ENCODE results near the gene OSBPL3. TPM values are rescaled to one million over a fixed set of nuclear protein-coding genes. Genes with fewer than 3 reads are reported as not detected.
"Not testable (repeated sequence)": the region's sequence is repeated elsewhere in the genome, so short reads cannot be mapped to it uniquely, and the experiment has no call there.

The OSBPL3 gene
- polyA plus RNA-seq, 1 donor (not counting 4 experiments of a cell fraction or from before 2014, with no cell fraction given) = 34.0 TPM

GRCh38 chr7:25014756-25015155 is 34.8 kb upstream of the OSBPL3 start:
- Histone ChIP-seq H3K9me1 (ENCODE audit: control insufficient read depth, extremely low read depth, insufficient read depth, low read length) (no peaks in the 10 kb centered on the region), H3K27ac (ENCODE audit: control insufficient read depth, insufficient read depth, low read length) (no peak overlapping the region), H3K79me2 (ENCODE audit: control insufficient read depth, insufficient read depth, low read length) (no peaks in the 10 kb centered on the region), H3K4me3 (ENCODE audit: control insufficient read depth in 2 of 3, extremely low read depth in 1 of 3, insufficient read depth in 2 of 3, low read depth in 1 of 3, low read length in 3 of 3) (no peak overlapping the region), H3K4me1 (ENCODE audit: control insufficient read depth, extremely low read depth, insufficient read depth, low read length) (peaks cover 15% of the 10 kb centered on the region), H2AFZ (ENCODE audit: control insufficient read depth, low read length) (no peak overlapping the region), H3K27me3 (ENCODE audit: control insufficient read depth, extremely low read depth, insufficient read depth, low read length) (no peaks in the 10 kb centered on the region), H4K20me1 (ENCODE audit: control insufficient read depth, extremely low read depth, insufficient read depth, low read length) (no peaks in the 10 kb centered on the region), H3K36me3 (ENCODE audit: control insufficient read depth in 2 of 2, extremely low read depth in 1 of 2, insufficient read depth in 2 of 2, low read length in 2 of 2) (no peaks in the 10 kb centered on the region), H3K4me2 (ENCODE audit: control insufficient read depth, extremely low read depth, insufficient read depth, low read depth, low read length) (no peak overlapping the region), H3K9me3 (ENCODE audit: control insufficient read depth, low read depth, low read length) (no peaks in the 10 kb centered on the region), H3K9ac (ENCODE audit: control insufficient read depth, extremely low read depth, insufficient read depth, low read length) (no peak overlapping the region)
- peak; percentile 57 for DNase-seq (ENCODE audit: low read depth, low spot score)
- dilution Hi-C loops (cut with MboI; ENCODE audit: extremely low pct_ligation_motif_present, low sequenced_read_pairs) = no loop called here
- no peak for TF ChIP-seq CTCF (optimal IDR thresholded peaks at IDR 0.05 in 1 of 3, IDR thresholded peaks at IDR 0.05 in 1 of 3, conservative IDR thresholded peaks at IDR 0.05 in 1 of 3; ENCODE audit: extremely low read depth in 1 of 3, insufficient read depth in 2 of 3, low read length in 3 of 3)
- TF ChIP-seq EZH2 (IDR thresholded peaks at IDR 0.05; ENCODE audit: low read length) = no peak
- peak; percentile 36 for FAIRE-seq

GRCh38 chr7:25012710-25013109 is 32.7 kb upstream of the OSBPL3 start:
- H4K20me1 ChIP-seq (ENCODE audit: control insufficient read depth, extremely low read depth, insufficient read depth, low read length); H3K27ac ChIP-seq (ENCODE audit: control insufficient read depth, insufficient read depth, low read length); H3K9ac ChIP-seq (ENCODE audit: control insufficient read depth, extremely low read depth, insufficient read depth, low read length); H3K79me2 ChIP-seq (ENCODE audit: control insufficient read depth, insufficient read depth, low read length); H3K27me3 ChIP-seq (ENCODE audit: control insufficient read depth, extremely low read depth, insufficient read depth, low read length); FAIRE-seq; DNase-seq (ENCODE audit: low read depth, low spot score); H3K4me3 ChIP-seq (ENCODE audit: control insufficient read depth in 2 of 3, extremely low read depth in 1 of 3, insufficient read depth in 2 of 3, low read depth in 1 of 3, low read length in 3 of 3); dilution Hi-C loops (cut with MboI; ENCODE audit: extremely low pct_ligation_motif_present, low sequenced_read_pairs); H3K36me3 ChIP-seq (ENCODE audit: control insufficient read depth in 2 of 2, extremely low read depth in 1 of 2, insufficient read depth in 2 of 2, low read length in 2 of 2); H3K9me1 ChIP-seq (ENCODE audit: control insufficient read depth, extremely low read depth, insufficient read depth, low read length); H3K9me3 ChIP-seq (ENCODE audit: control insufficient read depth, low read depth, low read length): not testable (repeated sequence)
- peak overlapping the region; percentile 13 for H2AFZ ChIP-seq (ENCODE audit: control insufficient read depth, low read length)
- H3K4me1 ChIP-seq (ENCODE audit: control insufficient read depth, extremely low read depth, insufficient read depth, low read length) = peaks cover 15% of the 10 kb centered on the region
- H3K4me2 ChIP-seq (ENCODE audit: control insufficient read depth, extremely low read depth, insufficient read depth, low read depth, low read length) = peak overlapping the region; percentile 16

GRCh38 chr7:25012254-25012653 is 32.3 kb upstream of the OSBPL3 start:
- Histone ChIP-seq H4K20me1 (ENCODE audit: control insufficient read depth, extremely low read depth, insufficient read depth, low read length) (no peaks in the 10 kb centered on the region), H3K27me3 (ENCODE audit: control insufficient read depth, extremely low read depth, insufficient read depth, low read length) (no peaks in the 10 kb centered on the region), H3K9me1 (ENCODE audit: control insufficient read depth, extremely low read depth, insufficient read depth, low read length) (no peaks in the 10 kb centered on the region), H3K36me3 (ENCODE audit: control insufficient read depth in 2 of 2, extremely low read depth in 1 of 2, insufficient read depth in 2 of 2, low read length in 2 of 2) (no peaks in the 10 kb centered on the region), H3K4me1 (ENCODE audit: control insufficient read depth, extremely low read depth, insufficient read depth, low read length) (peaks cover 15% of the 10 kb centered on the region), H2AFZ (ENCODE audit: control insufficient read depth, low read length) (no peak overlapping the region), H3K27ac (ENCODE audit: control insufficient read depth, insufficient read depth, low read length) (no peak overlapping the region), H3K4me2 (ENCODE audit: control insufficient read depth, extremely low read depth, insufficient read depth, low read depth, low read length) (peak overlapping the region; percentile 16), H3K79me2 (ENCODE audit: control insufficient read depth, insufficient read depth, low read length) (no peaks in the 10 kb centered on the region), H3K9me3 (ENCODE audit: control insufficient read depth, low read depth, low read length) (no peaks in the 10 kb centered on the region), H3K9ac (ENCODE audit: control insufficient read depth, extremely low read depth, insufficient read depth, low read length) (no peak overlapping the region), H3K4me3 (ENCODE audit: control insufficient read depth in 2 of 3, extremely low read depth in 1 of 3, insufficient read depth in 2 of 3, low read depth in 1 of 3, low read length in 3 of 3) (no peak overlapping the region)
- DNase-seq (ENCODE audit: low read depth, low spot score) = no peak
- no peak for TF ChIP-seq CTCF (optimal IDR thresholded peaks at IDR 0.05 in 1 of 3, IDR thresholded peaks at IDR 0.05 in 1 of 3, conservative IDR thresholded peaks at IDR 0.05 in 1 of 3; ENCODE audit: extremely low read depth in 1 of 3, insufficient read depth in 2 of 3, low read length in 3 of 3)
- FAIRE-seq = no peak
- dilution Hi-C loops (cut with MboI; ENCODE audit: extremely low pct_ligation_motif_present, low sequenced_read_pairs) = no loop called here
